ENCODE data around the gene ATF7. TPM values are rescaled to one million over a fixed set of nuclear protein-coding genes. Genes with fewer than 3 reads are reported as not detected.
A peak's percentile ranks its signal among the peaks of the same experiment; 100 is the strongest.

The ATF7 gene
- total RNA-seq, 1 experiment from 2014 or later, result 26.9 TPM

GRCh38 chr12:53497461-53497860, 128.7 kb downstream of the ATF7 start:
- Mint-ChIP-seq H3K36me3 (ENCODE audit: insufficient read depth, unreplicated experiment) (peaks cover 12% of the 10 kb centered on the region), H3K27ac (ENCODE audit: unreplicated experiment) (no peak overlapping the region), H3K27me3 (ENCODE audit: insufficient read depth, unreplicated experiment) (no peaks in the 10 kb centered on the region), H3K4me1 (ENCODE audit: low read depth, unreplicated experiment) (peaks cover 44% of the 10 kb centered on the region), H3K4me3 (ENCODE audit: unreplicated experiment) (no peak overlapping the region), H3K9me3 (ENCODE audit: unreplicated experiment) (no peaks in the 10 kb centered on the region)
- Histone ChIP-seq H3K4me1 (peaks cover 25% of the 10 kb centered on the region), H3K4me3 (ENCODE audit: low read depth, low read length) (no peak overlapping the region), H3K9me3 (no peaks in the 10 kb centered on the region), H3K36me3 (ENCODE audit: control insufficient read depth, insufficient read depth, low read length) (no peaks in the 10 kb centered on the region), H3K27me3 (replicated peaks; ENCODE audit: control insufficient read depth, insufficient read depth, low read length) (no peaks in the 10 kb centered on the region)
- CTCF ChIA-PET, result no interaction called here
- DNase-seq, result no peak
- TF ChIP-seq CTCF (IDR thresholded peaks at IDR 0.05; ENCODE audit: insufficient read depth in 1 of 2, low read depth in 1 of 2, low read length in 1 of 2, severe bottlenecking in 1 of 2, unreplicated experiment in 1 of 2), result no peak
- no TSS peak for BruUV-seq (replicated peaks)
- POLR2A ChIA-PET, result no interaction called here
- intact Hi-C loops (cut with micrococcal nuclease; ENCODE audit: unreplicated experiment), result no loop called here

- Mint-ChIP-seq H3K4me1 (ENCODE audit: low read depth, unreplicated experiment) (peaks cover 44% of the 10 kb centered on the region), H3K27ac (ENCODE audit: unreplicated experiment) (no peak overlapping the region), H3K4me3 (ENCODE audit: unreplicated experiment) (no peak overlapping the region), H3K27me3 (ENCODE audit: insufficient read depth, unreplicated experiment) (no peaks in the 10 kb centered on the region), H3K9me3 (ENCODE audit: unreplicated experiment) (no peaks in the 10 kb centered on the region), H3K36me3 (ENCODE audit: insufficient read depth, unreplicated experiment) (peaks cover 17% of the 10 kb centered on the region)
- BruUV-seq (replicated peaks), result no TSS peak
- H3K27me3 ChIP-seq (replicated peaks; ENCODE audit: control insufficient read depth, insufficient read depth, low read length), result no peaks in the 10 kb centered on the region
- no peak overlapping the region for H3K4me3 ChIP-seq (ENCODE audit: low read depth, low read length)
- no peak for TF ChIP-seq CTCF (IDR thresholded peaks at IDR 0.05; ENCODE audit: insufficient read depth in 1 of 2, low read depth in 1 of 2, low read length in 1 of 2, severe bottlenecking in 1 of 2, unreplicated experiment in 1 of 2)
- CTCF ChIA-PET, result no interaction called here
- H3K4me1 ChIP-seq, result peaks cover 25% of the 10 kb centered on the region
- no peaks in the 10 kb centered on the region for H3K9me3 ChIP-seq
- intact Hi-C loops (cut with micrococcal nuclease; ENCODE audit: unreplicated experiment), result no loop called here
- POLR2A ChIA-PET, result no interaction called here
- no peak for DNase-seq
- H3K36me3 ChIP-seq (ENCODE audit: control insufficient read depth, insufficient read depth, low read length), result no peaks in the 10 kb centered on the region
Observed at GRCh38 chr12:53496752-53497032, 129.5 kb downstream of the ATF7 start.

GRCh38 chr12:53495903-53496751, 130.1 kb downstream of the ATF7 start:
- BruUV-seq (replicated peaks), result no TSS peak
- POLR2A ChIA-PET, result no interaction called here
- intact Hi-C loops (cut with micrococcal nuclease; ENCODE audit: unreplicated experiment), result no loop called here
- peak; percentile 38 to 68 for DNase-seq
- H3K27ac Mint-ChIP-seq (ENCODE audit: unreplicated experiment), result peak overlapping the region; percentile 1
- no peak overlapping the region for H3K4me3 ChIP-seq (ENCODE audit: low read depth, low read length)
- H3K36me3 Mint-ChIP-seq (ENCODE audit: insufficient read depth, unreplicated experiment), result peaks cover 17% of the 10 kb centered on the region
- H3K9me3 Mint-ChIP-seq (ENCODE audit: unreplicated experiment), result no peaks in the 10 kb centered on the region
- H3K4me1 Mint-ChIP-seq (ENCODE audit: low read depth, unreplicated experiment), result peaks cover 44% of the 10 kb centered on the region
- peaks cover 25% of the 10 kb centered on the region for H3K4me1 ChIP-seq
- no peaks in the 10 kb centered on the region for H3K27me3 Mint-ChIP-seq (ENCODE audit: insufficient read depth, unreplicated experiment)
- no peaks in the 10 kb centered on the region for H3K27me3 ChIP-seq (replicated peaks; ENCODE audit: control insufficient read depth, insufficient read depth, low read length)
- CTCF ChIA-PET, result no interaction called here
- H3K36me3 ChIP-seq (ENCODE audit: control insufficient read depth, insufficient read depth, low read length), result no peaks in the 10 kb centered on the region
- TF ChIP-seq CTCF (IDR thresholded peaks at IDR 0.05; ENCODE audit: insufficient read depth in 1 of 2, low read depth in 1 of 2, low read length in 1 of 2, severe bottlenecking in 1 of 2, unreplicated experiment in 1 of 2), result no peak
- H3K9me3 ChIP-seq, result no peaks in the 10 kb centered on the region
- no peak overlapping the region for H3K4me3 Mint-ChIP-seq (ENCODE audit: unreplicated experiment)
